ENCODE measurements around the gene SLC29A3.

Gene SLC29A3

GRCh38 chr10:71301371-71301916 lies 17.6 kb upstream of the SLC29A3 start:
- no peaks in the 10 kb centered on the region for H3K27me3 ChIP-seq (ENCODE audit: low read length)
- no peak for TF ChIP-seq EZH2phosphoT487 (conservative IDR thresholded peaks at IDR 0.05; ENCODE audit: low read length)
- TF ChIP-seq CTCF (IDR thresholded peaks at IDR 0.05; ENCODE audit: insufficient read depth, low read length, poor library complexity, severe bottlenecking) = no peak
- no peaks in the 10 kb centered on the region for H4K20me1 ChIP-seq (ENCODE audit: low read depth, low read length)
- H3K4me2 ChIP-seq (ENCODE audit: low read depth, low read length, poor library complexity, severe bottlenecking) = no peak overlapping the region
- H3K9ac ChIP-seq (ENCODE audit: low read length) = no peak overlapping the region
- H3K27ac ChIP-seq (ENCODE audit: low read depth, low read length) = no peak overlapping the region
- no peaks in the 10 kb centered on the region for H3K9me3 ChIP-seq (ENCODE audit: insufficient read depth, low read length)
- H3K79me2 ChIP-seq (ENCODE audit: insufficient read depth, low read length) = no peaks in the 10 kb centered on the region
- H3F3A ChIP-seq (ENCODE audit: insufficient read depth) = no peaks in the 10 kb centered on the region
- H2AFZ ChIP-seq (ENCODE audit: low read depth, low read length, severe bottlenecking) = no peak overlapping the region
- no peak overlapping the region for H3K4me3 ChIP-seq (ENCODE audit: insufficient read depth, low read length, poor library complexity, severe bottlenecking)
- H3K9me2 ChIP-seq (replicated peaks; ENCODE audit: insufficient read depth, low read length) = no peaks in the 10 kb centered on the region
- H3K36me3 ChIP-seq (ENCODE audit: low read length) = no peaks in the 10 kb centered on the region

DNA sequence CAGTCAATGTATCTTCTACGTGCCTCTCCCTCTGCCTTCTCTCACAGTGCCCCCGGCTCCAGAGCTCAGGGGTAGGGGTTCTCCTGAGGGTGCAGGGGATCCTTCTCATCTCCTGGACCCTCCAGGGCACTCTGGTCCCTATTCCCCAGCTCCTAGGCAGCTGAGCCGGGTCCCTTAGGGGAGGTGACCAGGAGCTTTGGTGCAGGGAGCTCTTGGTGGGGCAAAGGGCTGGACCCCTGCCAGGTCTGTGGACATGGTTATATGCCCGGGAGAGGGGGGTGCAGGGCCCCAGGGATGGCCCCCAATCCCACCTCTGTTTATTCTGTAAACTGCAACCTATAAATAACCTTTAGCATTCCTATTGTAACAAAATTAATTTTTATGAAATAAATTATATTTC lies 16.6 kb upstream of the SLC29A3 start:
- no peaks in the 10 kb centered on the region for H3K9me3 ChIP-seq (ENCODE audit: insufficient read depth, low read length)
- H3K4me3 ChIP-seq (ENCODE audit: insufficient read depth, low read length, poor library complexity, severe bottlenecking) = no peak overlapping the region
- no peak overlapping the region for H2AFZ ChIP-seq (ENCODE audit: low read depth, low read length, severe bottlenecking)
- no peaks in the 10 kb centered on the region for H3K36me3 ChIP-seq (ENCODE audit: low read length)
- no peaks in the 10 kb centered on the region for H4K20me1 ChIP-seq (ENCODE audit: low read depth, low read length)
- H3F3A ChIP-seq (ENCODE audit: insufficient read depth) = no peaks in the 10 kb centered on the region
- H3K79me2 ChIP-seq (ENCODE audit: insufficient read depth, low read length) = no peaks in the 10 kb centered on the region
- no peak overlapping the region for H3K4me2 ChIP-seq (ENCODE audit: low read depth, low read length, poor library complexity, severe bottlenecking)
- TF ChIP-seq CTCF (IDR thresholded peaks at IDR 0.05; ENCODE audit: insufficient read depth, low read length, poor library complexity, severe bottlenecking) = no peak
- TF ChIP-seq EZH2phosphoT487 (conservative IDR thresholded peaks at IDR 0.05; ENCODE audit: low read length) = no peak
- no peaks in the 10 kb centered on the region for H3K9me2 ChIP-seq (replicated peaks; ENCODE audit: insufficient read depth, low read length)
- no peak overlapping the region for H3K27ac ChIP-seq (ENCODE audit: low read depth, low read length)
- no peak overlapping the region for H3K9ac ChIP-seq (ENCODE audit: low read length)
- H3K27me3 ChIP-seq (ENCODE audit: low read length) = no peaks in the 10 kb centered on the region

DNA sequence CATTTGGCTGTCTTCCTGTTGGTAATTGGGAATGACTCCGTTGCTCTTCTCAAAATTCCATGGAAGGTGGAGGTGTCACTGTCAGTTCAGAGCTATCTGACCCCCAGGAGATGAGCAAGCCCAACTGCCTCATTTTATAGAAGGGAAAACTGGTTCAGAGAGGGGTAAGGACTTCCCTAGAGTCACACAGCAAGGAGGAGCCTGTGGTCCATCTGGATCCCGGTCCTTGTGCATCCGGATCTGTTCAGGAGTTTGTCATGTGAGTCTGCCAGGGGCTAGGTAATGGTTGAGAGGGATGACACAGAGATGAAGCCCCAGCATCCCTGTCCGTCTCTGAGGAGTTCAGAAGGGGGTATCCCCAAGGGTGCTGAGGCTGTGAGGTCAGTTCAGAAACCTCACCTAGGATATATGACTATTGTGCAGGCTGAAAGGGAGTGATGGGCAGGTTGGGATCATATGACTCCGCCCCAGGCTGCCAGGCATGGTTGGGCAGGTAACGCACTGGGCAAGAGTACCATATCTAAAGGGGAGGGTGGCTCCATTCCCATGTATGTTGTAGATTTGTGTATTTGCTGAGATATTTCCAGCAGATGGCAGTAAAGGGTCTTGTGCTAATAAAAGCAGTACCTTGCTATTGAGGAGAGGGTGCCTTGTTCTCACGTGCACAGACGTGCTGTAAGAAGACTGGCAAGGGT lies 16.0 kb upstream of the SLC29A3 start:
- H3K4me2 ChIP-seq (ENCODE audit: low read depth, low read length, poor library complexity, severe bottlenecking) = no peak overlapping the region
- no peak overlapping the region for H3K9ac ChIP-seq (ENCODE audit: low read length)
- no peak overlapping the region for H3K27ac ChIP-seq (ENCODE audit: low read depth, low read length)
- H3K36me3 ChIP-seq (ENCODE audit: low read length) = no peaks in the 10 kb centered on the region
- H3K79me2 ChIP-seq (ENCODE audit: insufficient read depth, low read length) = no peaks in the 10 kb centered on the region
- TF ChIP-seq CTCF (IDR thresholded peaks at IDR 0.05; ENCODE audit: insufficient read depth, low read length, poor library complexity, severe bottlenecking) = peak; percentile 48
- TF ChIP-seq EZH2phosphoT487 (conservative IDR thresholded peaks at IDR 0.05; ENCODE audit: low read length) = no peak
- no peaks in the 10 kb centered on the region for H3K9me3 ChIP-seq (ENCODE audit: insufficient read depth, low read length)
- H4K20me1 ChIP-seq (ENCODE audit: low read depth, low read length) = no peaks in the 10 kb centered on the region
- no peaks in the 10 kb centered on the region for H3F3A ChIP-seq (ENCODE audit: insufficient read depth)
- H3K9me2 ChIP-seq (replicated peaks; ENCODE audit: insufficient read depth, low read length) = no peaks in the 10 kb centered on the region
- no peaks in the 10 kb centered on the region for H3K27me3 ChIP-seq (ENCODE audit: low read length)
- H2AFZ ChIP-seq (ENCODE audit: low read depth, low read length, severe bottlenecking) = no peak overlapping the region
- no peak overlapping the region for H3K4me3 ChIP-seq (ENCODE audit: insufficient read depth, low read length, poor library complexity, severe bottlenecking)
